Activated CD8-positive, alpha-beta memory T cell treated with anti-CD3 and anti-CD28 coated beads, Interleukin-2, amount 50 U/mL, for 4 hours (primary cell): ENCODE measurements around the gene LIN7C.

Experiments used
- DNase-seq: peaks from one replicate; pipeline ENCODE4 v3.0.0-alpha.2; 2020

LIN7C gene

DNA sequence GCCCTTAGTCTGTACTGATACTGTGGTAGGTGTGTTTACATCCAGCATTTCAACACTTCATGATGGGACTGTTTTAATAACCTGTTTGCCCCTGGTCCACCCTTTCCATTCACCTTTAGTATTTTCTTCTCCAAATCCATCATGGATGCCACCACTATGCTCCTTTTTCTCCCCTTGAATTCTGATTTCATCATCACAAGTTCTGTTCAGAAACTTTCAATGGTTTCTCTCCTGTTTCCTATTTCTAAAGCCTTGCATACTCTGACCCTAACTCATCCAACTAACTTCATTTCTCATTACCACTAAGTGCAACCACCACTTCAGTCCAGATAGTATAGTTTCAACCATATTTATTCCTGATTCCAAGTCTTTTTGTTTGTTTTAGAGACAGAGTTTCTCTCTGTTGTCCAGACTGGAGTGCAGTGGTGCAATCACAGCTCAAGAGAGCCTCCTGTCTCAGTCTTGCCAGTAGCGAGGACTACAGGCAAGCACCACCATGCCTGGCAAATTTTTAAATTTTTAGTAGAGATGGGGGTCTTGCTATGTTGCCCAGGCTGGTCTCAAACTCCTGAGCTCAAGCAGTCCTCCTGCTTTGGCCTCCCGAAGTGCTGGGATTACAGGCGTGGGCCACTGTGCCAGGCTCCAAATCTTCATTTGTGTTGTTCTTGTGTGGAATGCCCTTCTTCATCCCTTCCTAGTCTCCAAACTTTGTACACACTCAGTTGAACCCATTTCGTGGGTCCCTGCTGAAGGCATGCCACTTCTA lies 1.2 kb upstream of the LIN7C start:
- no peak for DNase-seq

DNA sequence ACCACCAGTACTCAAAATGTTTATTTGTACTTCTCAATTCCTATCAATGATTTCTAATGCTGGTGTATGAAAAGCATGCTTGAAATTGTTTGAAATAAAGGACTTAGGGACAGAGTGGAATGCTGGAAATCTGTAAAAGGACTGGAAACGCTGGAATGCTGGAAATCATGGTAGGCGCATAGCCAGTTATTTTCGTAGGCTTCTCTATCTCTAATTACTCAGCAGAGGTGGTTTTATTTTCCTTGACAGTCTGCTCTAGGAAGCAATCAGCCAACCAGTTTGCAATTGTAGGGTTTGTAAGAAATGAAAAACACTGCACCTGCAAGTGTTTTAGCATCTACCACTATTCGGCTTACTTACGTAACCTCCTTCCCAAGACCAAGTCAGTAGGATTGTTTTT lies 788 bp downstream of the LIN7C start:
- no peak for DNase-seq

DNA sequence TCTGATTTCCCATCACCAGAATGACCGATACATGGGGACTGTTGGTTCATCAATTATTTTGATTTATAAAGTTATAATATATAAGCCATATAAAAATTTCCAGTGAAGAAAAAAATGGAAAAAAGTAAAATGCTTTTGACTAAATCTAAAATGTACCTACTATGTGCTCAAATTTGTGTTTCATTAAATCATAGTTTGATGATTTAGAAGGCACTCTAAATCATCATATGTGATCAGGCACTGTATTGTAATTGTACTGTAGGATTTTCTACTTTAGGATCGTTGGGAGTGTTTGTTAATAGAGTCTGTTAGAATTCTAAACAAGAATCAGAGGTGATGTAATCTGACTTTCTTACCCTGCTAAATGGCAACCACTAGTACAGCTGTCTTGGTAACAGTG lies 2.4 kb downstream of the LIN7C start:
- no peak for DNase-seq

DNA sequence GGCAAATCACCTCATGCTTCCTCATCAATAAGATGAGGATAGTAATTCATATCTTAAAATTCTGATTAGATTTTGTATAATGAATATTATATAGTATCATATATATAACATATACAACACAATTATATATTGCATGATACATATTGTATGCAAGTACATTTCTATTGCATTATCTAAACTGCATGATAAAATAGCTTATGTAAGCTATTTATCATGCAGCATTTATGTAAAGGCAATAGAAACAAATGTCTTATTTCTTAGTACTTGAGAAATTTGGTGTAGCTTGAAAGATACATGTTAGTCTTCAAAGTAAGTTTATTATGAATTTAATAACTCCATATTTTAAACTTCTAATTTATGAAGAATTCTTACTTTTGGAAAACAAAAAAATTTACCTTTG lies 5.5 kb downstream of the LIN7C start:
- DNase-seq = no peak

DNA sequence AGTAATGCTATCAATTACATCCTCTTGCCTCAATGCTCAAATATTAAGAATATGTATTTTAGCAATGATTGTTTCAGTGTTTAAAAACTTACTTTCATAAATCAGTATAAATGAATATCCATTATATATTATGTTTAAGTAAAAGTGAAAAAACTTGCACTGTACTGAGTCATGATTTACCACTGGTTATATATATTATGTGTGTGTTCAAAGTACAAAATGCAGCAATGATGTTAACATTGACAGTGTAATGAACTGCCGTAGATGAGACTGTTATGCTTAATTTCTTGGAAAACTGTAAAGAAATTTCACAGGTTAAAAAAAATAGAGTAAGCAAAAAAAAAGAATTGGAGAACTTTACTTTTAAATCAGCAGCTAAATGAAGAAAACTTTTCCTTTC lies 8.7 kb downstream of the LIN7C start:
- DNase-seq = no peak

DNA sequence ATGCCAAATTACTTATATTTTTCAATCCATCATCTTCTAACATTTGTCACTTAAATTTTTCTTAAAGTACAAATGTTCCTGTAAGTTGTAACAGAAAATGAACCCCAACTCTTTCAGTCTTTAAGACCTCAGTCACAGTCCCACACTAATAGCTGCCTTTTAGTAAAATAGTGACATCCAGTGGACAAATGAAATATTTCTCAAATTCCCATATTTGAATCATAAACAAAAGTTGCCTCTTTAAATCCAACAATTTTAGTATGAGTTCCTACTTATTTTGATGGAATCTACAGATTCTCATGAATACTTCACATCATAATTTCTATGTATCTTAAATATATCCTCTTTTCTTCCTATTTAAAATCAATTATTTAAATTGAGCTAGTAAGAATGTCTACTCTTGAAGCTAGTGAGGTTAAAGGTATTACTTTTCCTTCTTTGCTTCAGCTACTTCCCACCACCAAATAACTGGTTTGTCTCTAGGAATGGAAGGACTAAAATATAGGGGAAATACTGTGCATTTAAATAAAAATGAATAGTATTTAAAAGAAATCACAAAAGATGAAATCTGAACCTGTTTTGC lies 9.2 kb downstream of the LIN7C start:
- no peak for DNase-seq

DNA sequence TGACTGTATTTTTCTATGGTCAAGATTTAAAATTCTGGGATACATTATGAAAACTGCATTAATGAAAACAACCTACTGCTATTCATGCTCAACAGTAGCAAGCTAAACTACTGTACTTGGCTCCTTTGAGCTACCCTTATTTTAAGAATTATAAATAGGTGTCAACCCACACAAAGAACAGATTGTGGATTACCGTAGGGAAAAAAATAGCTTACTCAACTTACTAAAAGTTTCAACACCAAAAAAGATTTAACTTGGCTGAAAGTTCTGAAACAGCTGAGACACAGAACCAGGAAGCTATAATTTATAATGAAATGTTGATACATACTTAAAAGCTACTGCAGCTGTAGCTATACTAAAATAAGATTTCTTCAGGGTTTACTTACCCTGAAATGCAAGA lies 10.1 kb downstream of the LIN7C start:
- DNase-seq = no peak

DNA sequence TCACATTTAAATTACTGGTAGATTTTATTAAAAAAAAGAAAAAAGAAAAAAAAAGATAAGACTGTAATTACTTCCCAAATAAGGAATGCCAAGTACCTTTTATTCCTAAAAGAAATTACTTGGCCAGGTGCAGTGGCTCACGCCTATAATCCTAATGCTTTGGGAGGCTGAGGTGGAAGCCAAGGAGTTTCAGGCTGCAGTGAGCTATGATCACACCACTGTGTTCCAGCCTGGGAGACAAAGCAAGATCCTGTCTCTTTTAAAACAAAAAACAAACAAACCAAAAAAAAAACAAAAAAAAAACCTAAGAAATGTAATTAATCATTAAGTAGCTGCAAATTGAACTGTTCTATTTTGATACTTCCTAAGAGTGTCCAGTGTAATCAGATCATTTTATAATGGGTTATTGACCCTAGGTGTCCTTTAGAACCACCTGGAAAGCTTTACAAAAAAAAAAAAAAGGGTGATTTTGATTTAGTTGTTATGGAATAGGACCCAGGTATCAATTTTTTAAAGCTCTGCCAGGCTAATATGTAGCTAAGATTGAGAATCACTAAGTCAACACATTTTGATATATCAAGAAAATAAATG lies 10.8 kb downstream of the LIN7C start:
- no peak for DNase-seq

DNA sequence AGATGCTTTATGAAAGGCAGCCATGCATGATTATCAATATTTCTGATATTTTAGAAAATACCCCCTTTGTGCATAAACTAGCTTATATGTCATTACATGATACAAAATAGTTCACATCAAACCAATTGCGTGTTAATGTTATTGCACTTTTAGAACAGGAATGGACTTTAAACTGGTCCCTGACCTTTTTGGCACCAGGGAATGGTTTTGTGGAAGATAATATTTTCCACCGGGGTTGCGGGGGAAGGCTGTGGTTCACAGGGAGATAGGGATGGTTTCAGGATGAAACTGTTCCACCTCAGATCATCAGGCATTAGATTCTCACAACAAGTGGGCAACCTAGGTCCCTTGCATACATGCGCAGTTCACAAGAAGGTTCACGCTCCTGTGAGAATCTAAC lies 17.5 kb downstream of the LIN7C start:
- DNase-seq = no peak

DNA sequence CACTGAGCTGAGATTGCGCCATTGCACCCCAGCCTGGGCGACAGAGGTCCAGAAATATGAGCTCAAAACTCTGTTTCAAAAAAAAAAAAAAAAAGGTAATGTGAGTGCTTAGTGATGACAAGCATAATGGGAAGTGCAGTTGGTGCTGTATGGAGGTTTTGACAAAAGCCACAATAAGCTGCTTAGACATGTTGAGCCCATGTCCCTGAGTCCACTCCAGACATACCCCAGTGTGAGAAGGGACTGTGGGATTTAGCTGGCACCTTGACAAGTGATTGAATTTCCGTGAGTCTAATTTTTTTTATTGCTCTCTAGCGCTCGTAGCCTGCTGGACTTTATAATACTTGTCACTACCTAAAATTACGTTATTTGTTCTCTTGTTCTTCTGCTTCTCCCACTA lies 18.9 kb downstream of the LIN7C start:
- no peak for DNase-seq

DNA sequence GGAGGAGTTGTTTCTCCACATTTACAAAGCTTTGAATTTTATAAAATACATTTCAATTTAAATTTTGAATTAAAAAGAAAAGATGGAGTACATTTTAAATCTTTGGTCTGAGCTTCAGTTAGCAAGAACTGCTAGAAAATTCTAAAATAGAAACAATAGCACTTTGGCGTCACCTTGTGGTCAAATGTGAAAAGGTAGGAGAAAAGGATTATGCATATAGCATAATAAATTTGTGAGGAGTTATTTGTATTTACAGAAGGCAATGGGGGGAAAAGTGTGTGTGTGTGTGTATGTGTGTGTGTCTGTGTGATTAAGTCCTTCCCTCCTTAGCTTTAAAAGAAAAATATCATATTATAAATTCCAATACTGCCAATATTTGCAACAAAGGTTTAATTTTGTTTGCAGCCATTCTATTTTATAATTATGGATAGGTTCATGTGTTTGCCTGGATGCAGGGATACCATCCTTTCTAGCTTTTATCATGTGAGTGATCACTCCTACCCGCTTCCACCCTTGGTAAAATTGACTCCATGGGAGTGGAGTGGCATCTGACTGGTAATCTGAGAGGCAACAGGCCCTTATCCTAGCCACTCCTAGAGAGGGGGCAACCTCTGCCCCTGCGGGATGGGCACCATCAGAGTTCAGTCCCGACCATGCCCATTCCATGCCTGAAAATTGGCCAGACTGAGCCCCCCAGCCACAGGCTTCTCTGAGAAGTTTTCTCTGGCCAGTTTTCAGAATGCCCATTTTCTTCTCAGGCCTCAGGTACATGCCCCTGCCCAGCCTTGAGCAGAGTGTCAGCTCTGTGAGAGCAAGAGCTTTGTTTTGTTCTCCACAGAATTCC lies 20.4 kb downstream of the LIN7C start:
- no peak for DNase-seq

DNA sequence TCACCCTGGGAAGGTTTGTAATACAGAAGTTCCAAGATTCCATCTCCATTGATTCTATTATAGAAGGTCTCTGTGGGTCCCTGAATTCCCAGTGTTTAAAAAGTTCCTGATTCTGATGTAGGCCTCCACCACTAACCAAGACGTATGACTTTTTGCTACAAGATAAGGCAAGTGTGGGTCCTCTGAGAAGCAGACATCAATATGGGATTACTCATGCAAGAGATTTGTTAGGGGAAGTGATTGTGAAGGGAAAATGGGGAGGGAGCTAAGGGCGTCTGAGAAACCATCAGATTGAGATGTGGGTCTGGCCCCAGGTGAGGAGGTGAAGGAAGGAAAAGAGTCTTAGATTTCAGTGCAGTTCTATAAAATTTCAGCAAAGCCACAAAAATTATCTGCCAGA lies 23.8 kb downstream of the LIN7C start:
- no peak for DNase-seq

DNA sequence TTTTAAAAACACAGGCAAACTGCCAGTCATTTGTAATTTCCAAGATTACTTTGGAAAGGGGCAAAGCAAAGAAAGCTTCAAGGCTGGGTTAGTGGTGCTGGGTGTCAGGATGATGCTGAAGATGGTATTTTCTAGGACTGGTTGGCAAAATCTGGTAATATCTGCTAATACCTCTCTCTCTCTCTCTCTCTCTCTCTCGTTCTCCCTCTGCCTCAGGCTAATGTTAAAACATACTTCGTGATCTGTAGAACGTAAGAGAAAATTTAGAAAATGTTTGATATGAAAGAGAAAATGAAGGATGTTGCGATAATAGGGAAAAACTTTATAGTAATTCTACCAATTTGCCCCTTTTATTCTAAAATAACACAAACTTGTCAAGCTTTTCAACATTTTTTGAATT lies 24.6 kb downstream of the LIN7C start:
- no peak for DNase-seq

DNA sequence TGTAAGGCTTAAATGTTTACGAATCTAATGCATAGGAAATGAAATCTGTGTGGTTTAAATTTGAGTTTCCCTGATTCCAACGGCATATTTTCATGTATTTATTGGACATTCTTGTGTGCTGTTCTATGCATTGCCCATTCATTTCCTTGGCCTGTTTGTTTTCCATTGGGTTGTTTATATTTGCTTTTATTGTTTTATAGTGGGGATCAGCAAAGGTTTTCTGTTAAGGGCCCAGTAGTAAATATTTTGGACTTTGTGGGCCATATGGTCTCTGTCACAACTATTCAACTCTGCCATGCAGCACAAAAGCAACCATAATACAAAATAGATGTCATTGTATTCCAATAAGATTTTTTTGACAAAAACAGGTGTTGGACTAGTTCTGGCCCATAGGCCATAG lies 28.7 kb downstream of the LIN7C start:
- DNase-seq = no peak

DNA sequence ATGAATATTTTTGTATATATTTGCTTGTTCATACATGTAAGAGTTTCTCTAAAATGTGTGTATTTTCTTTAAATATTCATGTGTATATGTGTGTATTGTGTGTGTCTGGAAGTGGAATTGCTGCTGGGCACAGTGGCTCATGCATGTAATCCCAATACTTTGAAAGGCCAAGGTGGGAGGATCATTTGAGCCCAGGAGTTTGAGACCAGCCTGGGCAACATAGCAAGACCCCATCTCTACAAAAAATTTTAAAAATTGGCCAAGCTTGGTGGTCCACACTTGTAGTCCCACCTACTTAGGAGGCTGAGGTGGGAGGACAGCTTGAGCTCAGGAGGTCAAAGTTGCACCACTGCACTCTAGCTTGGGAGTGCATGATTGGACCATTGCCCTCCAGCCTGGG lies 29.3 kb downstream of the LIN7C start:
- DNase-seq = no peak

DNA sequence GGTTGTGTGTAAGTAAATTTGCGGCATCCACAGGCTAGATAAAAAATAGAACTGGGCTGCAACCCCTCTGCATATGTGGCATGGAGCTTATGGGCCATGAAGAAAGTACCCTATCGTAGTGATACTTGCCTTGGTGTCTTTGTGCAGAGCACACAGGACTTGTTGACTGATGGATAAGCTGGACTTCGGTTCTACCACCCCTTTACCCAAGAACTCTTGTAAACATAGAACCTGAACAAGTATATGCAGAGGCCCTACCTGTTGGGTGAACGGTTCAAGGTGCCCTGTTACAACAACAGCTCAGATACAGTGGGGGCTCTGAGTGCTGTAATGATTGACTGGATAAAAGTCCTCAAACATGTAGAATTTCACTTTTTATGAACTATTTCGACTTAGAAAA lies 30.9 kb downstream of the LIN7C start:
- DNase-seq = no peak

DNA sequence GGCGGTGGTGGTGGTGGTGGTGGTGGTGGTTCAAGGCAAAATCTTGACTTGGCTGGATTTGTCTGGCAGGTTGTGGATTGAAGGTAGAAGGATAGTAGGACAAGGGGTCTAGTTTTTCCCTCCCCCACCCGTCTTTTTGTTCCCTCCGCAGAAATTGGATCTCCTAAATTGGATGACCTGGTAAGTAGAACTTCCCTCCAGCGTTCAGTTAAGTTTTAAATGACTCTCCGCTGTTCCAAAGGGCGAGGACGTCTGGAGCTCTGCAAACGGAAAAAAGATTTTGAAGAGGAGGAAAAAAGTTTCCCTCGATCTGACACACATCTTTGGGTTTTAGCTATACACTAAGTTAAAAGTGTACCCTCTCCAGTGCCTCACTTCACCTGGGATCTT lies 33.6 kb downstream of the LIN7C start:
- no peak for DNase-seq

DNA sequence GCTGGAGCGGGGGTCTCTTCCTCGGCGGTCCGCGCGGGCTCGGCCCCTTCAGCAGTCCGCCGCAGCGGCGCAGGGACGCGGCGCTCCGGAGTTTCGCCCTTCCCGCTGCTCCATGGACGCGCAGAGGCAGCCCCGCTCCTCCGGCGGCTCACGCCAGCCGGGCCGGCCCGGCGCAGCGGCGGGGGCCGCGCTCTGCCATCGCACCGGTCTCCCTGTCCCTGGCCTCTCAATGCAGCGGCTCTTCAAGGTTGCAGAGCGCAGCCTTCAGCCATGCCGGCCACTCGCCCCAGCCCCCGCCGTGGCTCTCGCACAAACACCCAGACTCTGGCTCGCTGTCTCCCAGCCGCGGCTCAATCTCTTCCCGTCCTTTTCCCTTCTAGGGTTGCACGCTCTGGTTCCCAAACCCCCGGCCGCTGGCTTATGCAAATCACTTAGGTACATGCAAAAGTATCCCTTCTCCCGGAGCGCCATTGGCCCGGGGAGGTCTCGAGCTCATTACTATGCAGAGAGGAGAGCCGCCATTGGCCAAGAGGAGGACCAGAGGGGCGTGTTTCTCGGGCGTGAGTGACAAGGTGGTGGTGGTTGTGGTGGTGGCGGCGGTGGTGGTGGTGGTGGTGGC lies 34.1 kb downstream of the LIN7C start, which contains the start of gene LGR4:
Gene LGR4, minus strand, starts transcription at position 393 of the 619 bp plus-strand sequence. CDS start 488 bp downstream, outside the sequence.
- peak; percentile 64 for DNase-seq

DNA sequence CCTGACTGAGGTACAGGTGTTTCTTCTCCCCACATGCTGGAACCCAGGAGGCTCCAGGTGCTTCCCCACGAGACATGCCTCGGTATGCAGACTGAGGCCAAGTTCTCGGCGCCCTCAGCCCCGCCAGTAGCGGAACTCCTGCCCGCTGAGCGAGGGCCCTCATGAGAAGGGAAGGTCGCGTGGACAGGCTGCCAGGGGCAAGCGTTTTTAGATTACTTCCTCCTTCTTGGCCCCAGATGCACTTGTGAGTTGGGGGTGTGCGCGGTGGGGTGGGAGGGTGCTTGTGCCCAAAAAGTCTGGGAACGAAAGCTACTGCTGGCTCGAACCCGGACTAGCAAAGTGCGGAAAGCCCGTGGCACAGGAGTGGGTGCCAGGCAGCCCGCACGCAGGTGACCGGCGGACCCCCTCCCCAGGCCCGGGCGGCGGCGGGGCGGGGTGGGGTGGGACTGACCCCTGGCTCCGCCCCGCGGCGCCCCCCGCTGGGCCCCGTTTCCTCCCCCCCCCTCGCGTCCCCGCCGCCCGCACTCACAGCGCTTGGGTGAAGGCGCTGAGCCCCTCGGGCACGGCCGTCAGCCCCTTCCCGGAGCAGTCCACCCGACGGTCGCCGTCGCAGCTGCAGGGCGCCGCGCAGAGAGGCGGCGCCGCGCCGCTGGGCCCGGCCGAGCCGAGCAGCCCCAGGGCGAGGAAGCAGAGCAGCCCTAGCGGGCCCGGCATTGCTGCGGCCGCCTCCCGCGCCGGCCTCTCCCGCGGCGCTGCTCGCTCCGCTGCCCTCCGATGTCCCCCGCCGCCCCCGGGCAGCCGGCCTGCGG lies 34.8 kb downstream of the LIN7C start:
- DNase-seq = peak; percentile 21

DNA sequence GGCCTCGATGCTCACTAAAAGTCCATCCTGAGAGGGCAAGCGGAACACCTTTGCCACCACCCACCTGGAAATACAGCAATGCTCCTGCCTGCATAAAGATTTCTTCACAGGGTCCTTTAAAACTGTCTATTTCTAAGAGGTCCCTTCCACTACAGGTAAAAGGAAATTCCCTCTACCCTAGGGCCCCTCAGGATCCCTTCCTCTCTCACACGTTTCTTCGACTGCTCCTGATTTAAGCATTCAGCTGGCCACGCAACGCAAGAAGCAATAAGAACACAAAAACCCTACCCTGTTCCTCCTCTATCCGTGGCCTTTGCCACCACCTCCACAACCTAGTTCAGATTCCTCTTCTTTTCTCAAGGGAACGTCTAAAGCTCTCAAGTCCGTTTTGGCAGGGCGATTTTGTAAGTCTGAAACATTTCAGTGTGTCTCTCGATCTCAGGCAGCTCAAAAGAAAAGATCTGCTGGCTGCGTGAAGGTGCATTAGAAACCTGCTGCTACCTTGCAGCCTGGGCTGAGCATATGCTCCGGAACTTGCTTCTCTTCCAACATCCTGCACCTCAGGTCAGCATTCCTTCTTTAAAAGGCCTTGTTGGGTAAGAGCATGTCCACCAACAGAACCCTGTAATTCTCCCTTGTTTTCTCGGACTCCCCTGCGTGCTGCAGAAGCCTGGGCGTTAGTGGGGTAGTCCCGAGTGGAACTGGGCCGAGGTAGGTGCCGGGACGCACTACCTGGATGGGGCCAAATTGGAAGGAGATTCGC lies 35.6 kb downstream of the LIN7C start:
- no peak for DNase-seq

DNA sequence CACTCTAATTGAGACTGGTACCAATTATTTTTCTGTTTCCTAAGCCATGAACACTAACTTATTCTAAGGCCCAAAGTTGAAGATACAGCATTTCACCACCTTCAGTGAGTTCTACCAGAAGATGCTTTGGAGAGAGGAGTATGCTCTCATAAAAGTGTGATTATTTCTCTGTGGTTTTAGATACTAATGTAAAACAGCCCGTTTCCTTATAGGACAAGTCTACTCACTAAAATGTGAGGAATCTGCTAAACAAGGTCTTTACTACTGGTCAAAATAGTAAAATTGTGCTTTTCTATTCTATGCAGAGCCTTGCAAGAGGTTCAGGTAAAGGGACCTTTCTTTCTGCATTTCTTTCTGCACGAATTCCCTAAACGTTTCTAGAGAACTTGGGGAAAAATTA lies 36.4 kb downstream of the LIN7C start:
- no peak for DNase-seq
